Brain microvascular endothelial cell (primary cell): ENCODE results near the gene KIF17.

Experiments
- DNase-seq: peaks from one replicate; pipeline ENCODE4 v3.0.0-alpha.2; 2020
- H3K27ac ChIP-seq: fragments of 250-450 bp; sonication (Bioruptor Pico); 2 replicates; pipeline ENCODE4 v1.5.1; 2020; ENCODE audit warnings: mild to moderate bottlenecking, moderate library complexity
- H3K27me3 ChIP-seq: fragments of 250-450 bp; sonication (Bioruptor Pico); replicated peaks from 2 replicates; pipeline ENCODE4 v1.5.1; 2020; ENCODE audit warnings: mild to moderate bottlenecking
- H3K36me3 ChIP-seq: fragments of 250-450 bp; sonication (Bioruptor Pico); replicated peaks from 2 replicates; pipeline ENCODE4 v1.5.1; 2020; ENCODE audit warnings: mild to moderate bottlenecking
- H3K4me3 ChIP-seq: 2 replicates; pipeline ENCODE4 v1.5.1; 2011; ENCODE audit warnings: low read depth, mild to moderate bottlenecking, control low read depth, low read length, moderate library complexity
- in situ Hi-C: cut with HindIII; loops from 2 replicates; pipeline ENCODE4 v1.10.0; 2017; ENCODE audit warnings: low sequenced_read_pairs, low pct_ligation_motif_present
- TF ChIP-seq, protein P1 (sequence below): IDR thresholded peaks from 2 replicates; pipeline ENCODE4 v1.5.1; 2011; ENCODE audit warnings: low read depth, mild to moderate bottlenecking, moderate library complexity, low read length, control low read depth, inconsistent platforms; ENCODE audit errors: missing control alignments

KIF17 gene

DNA sequence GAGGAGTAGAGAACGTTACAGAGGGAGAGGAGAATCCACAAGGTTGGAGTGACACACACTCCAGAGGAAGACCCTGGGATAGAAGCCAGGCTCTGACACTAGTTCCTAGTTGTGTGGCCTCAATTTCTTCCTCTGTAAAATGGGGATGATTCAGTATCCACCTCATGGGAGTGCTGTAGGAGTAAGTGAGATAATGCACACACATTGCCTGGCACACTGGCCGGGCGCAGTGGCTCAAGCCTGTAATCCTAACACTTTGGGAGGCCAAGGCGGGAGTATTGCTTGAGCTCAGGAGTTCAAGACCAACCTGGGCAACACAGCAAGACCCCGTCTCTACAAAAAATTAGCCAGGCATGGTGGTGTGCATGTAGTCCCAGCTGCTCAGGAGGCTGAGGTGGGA lies 8.9 kb downstream of the KIF17 start:
- Histone ChIP-seq H3K4me3 (no peak overlapping the region), H3K27me3 (no peaks in the 10 kb centered on the region), H3K27ac (no peak overlapping the region), H3K36me3 (no peaks in the 10 kb centered on the region)
- TF ChIP-seq, protein P1, sequence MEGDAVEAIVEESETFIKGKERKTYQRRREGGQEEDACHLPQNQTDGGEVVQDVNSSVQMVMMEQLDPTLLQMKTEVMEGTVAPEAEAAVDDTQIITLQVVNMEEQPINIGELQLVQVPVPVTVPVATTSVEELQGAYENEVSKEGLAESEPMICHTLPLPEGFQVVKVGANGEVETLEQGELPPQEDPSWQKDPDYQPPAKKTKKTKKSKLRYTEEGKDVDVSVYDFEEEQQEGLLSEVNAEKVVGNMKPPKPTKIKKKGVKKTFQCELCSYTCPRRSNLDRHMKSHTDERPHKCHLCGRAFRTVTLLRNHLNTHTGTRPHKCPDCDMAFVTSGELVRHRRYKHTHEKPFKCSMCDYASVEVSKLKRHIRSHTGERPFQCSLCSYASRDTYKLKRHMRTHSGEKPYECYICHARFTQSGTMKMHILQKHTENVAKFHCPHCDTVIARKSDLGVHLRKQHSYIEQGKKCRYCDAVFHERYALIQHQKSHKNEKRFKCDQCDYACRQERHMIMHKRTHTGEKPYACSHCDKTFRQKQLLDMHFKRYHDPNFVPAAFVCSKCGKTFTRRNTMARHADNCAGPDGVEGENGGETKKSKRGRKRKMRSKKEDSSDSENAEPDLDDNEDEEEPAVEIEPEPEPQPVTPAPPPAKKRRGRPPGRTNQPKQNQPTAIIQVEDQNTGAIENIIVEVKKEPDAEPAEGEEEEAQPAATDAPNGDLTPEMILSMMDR, result no peak
- in situ Hi-C loops, result no loop called here
- no peak for DNase-seq

DNA sequence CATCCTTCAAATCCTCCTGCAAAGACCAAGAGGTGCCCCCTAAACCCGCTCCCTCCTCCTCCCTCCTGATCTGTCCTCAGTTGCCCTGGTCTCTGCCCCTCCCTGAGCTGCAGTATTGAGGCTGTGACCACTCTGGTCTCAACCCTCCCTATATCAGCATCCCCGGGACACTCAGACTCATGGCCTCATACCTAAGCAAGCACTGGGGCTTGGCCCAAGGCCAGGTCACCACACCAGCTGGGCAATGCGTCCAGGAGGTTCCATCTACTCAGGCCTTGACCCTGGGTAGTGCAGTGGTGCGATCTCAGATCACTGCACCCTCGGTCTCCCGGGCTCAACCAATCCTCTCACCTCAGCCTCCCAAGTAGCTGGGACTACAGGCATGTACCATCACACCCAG lies 9.8 kb downstream of the KIF17 start:
- H3K36me3 ChIP-seq, result no peaks in the 10 kb centered on the region
- H3K27ac ChIP-seq, result no peak overlapping the region
- in situ Hi-C loops, result no loop called here
- no peaks in the 10 kb centered on the region for H3K27me3 ChIP-seq
- no peak for DNase-seq
- H3K4me3 ChIP-seq, result no peak overlapping the region
- TF ChIP-seq, protein P1, result no peak

DNA sequence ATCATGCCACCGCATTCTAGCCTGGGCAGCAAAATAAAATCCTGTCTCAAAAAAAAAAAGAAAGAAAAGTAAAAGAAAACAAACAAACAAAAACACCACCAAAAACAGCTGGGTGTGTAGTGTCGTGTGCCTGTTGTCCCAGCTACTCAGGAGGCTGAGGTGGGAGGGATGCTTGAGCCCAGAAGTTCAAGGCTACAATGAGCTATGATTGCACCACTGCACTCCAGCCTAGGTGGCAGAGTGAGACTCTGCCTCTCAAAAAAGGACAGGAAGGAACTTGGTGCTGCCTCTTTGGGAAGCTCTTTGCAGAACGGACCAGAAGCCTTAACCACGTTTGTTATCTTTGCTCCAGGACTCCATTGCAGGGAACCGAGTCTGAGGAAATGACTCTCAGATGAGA lies 11.0 kb downstream of the KIF17 start:
- in situ Hi-C loops, result no loop called here
- TF ChIP-seq, protein P1, result no peak
- Histone ChIP-seq H3K36me3 (no peaks in the 10 kb centered on the region), H3K27ac (no peak overlapping the region), H3K4me3 (no peak overlapping the region), H3K27me3 (no peaks in the 10 kb centered on the region)
- DNase-seq, result no peak

DNA sequence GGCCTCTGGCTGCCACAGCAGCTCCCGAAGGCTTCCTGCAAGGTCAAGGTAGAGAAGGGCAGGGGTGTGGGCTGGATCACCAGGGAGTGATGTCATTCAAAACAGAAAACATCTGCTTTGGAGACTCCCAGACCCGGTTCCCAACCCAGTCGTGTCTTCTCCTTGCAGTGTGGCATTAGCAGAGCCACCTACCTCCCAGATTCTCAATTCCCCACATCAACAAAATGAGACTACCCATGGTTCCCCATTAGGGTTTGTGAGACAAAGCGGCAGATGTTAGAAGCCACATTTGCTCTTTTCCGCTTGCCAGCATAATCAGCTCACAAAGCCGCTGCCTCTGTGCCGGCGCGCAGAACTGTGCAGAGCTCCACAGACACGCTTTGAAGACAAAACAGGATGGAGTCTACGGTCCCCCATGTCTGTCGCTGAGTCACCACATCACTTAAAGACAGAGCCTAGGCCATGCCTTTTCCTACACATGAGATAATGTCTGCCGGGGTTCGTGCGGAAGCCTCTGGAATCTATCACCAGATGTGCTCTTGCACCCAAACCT lies 12.5 kb downstream of the KIF17 start:
- TF ChIP-seq, protein P1, result no peak
- no peak overlapping the region for H3K4me3 ChIP-seq
- no peaks in the 10 kb centered on the region for H3K27me3 ChIP-seq
- DNase-seq, result no peak
- in situ Hi-C loops, result no loop called here
- H3K27ac ChIP-seq, result no peak overlapping the region
- no peaks in the 10 kb centered on the region for H3K36me3 ChIP-seq

- TF ChIP-seq, protein P1, result no peak
- H3K4me3 ChIP-seq, result no peak overlapping the region
- in situ Hi-C loops, result no loop called here
- no peak for DNase-seq
- no peaks in the 10 kb centered on the region for H3K36me3 ChIP-seq
- no peak overlapping the region for H3K27ac ChIP-seq
- H3K27me3 ChIP-seq, result no peaks in the 10 kb centered on the region
Observed at GRCh38 chr1:20704390-20705202, 13.2 kb downstream of the KIF17 start.
